Heart left ventricle (tissue), 13 donors: Measurements from ENCODE around the gene CCDC167.

Source experiments
- CTCF ChIP-seq, 12 donors: fragments of 200-600 bp; sonication (generic) in 4 of 12; IDR thresholded peaks; one replicate each; pipeline versions ENCODE4 v1.5.0 to v1.8.0; 2018 to 2022; ENCODE audit warnings: antibody characterized with exemption in 12 of 12, mild to moderate bottlenecking in 5 of 12
- POLR2A ChIP-seq, 2 donors: fragments of 450-650 bp; IDR thresholded peaks; one replicate each; pipeline ENCODE4 v1.6.1; 2017; ENCODE audit warnings: antibody characterized with exemption in 2 of 2, mild to moderate bottlenecking in 2 of 2, moderate library complexity in 2 of 2
- donor health status: ischemic (EF 13 %, LVEDD 7.1; RV severe dilation, severe dysfunction).
- donor health status: DM: no; HTN: yes; CAD: no.
- donor health status: DM: no; HTN: no; CAD: no.
- donor health status: ischemic (EF 25% LVEDD 6.9; RV normal size, moderate dysfunction).
- donor health status: ischemic (EF 25% LVEDD 5.7; RV mildly dilated, moderate dysfunction).
- donor health status: ischemic (EF 35%, LVEDD 5.7; RV mildly dilated, moderate dysfunction).
- donor health status: nonischemic (EF 11% LVEDD 7.7; RV severe dilation, severe dysfunction).
- donor health status: DM: yes; HTN: yes; CAD: no.
- donor health status: PGD.
- donor health status: ischemic (EF 29% LVEDD 5.4; RV normal size, mild dysfunction).
- donor health status: nonischemic (EF 23%, LVEDD 6.1; RV moderate dilation, normal function).

GRCh38 chr6:37511910-37512399 lies 12.3 kb upstream of the CCDC167 start:
- TF ChIP-seq CTCF (IDR thresholded peaks at IDR 0.05) (no peak), POLR2A (IDR thresholded peaks at IDR 0.05) (no peak)
